Mononuclear cell (primary cell): ENCODE data around the gene ZNF600. TPM values are rescaled to one million over a fixed set of nuclear protein-coding genes. Genes with fewer than 3 reads are reported as not detected.
"Not testable (repeated sequence)": the region's sequence is repeated elsewhere in the genome, so short reads cannot be mapped to it uniquely, and the experiment has no call there.

Source experiments
- H3K27me3 ChIP-seq: 2 replicates; pipeline ENCODE4 v1.6.0; 2011; ENCODE audit warnings: low read length, control low read depth; ENCODE audit not compliant: insufficient read depth
- H3K4me1 ChIP-seq: 2 replicates; pipeline ENCODE4 v1.5.1; 2011; ENCODE audit warnings: mild to moderate bottlenecking, low read length, control low read depth; ENCODE audit not compliant: insufficient read depth
- H3K4me3 ChIP-seq: 2 replicates; pipeline ENCODE4 v1.5.1; 2011; ENCODE audit warnings: mild to moderate bottlenecking, low read length, moderate library complexity
- H3K9me3 ChIP-seq: 2 replicates; pipeline ENCODE4 v1.5.1; 2011; ENCODE audit warnings: low read depth, mild to moderate bottlenecking, control low read depth, low read length
- total RNA-seq: library from RNA; depleted of rRNA; stranded (reverse); fragments of >200 nt; gene quantifications from one replicate; pipeline ENCODE4 v1.2.3, GENCODE V29; 2012

Gene ZNF600
- total RNA-seq, 1 donor: 6.9 TPM

- H3K4me3 ChIP-seq: no peak overlapping the region
- H3K27me3 ChIP-seq: no peaks in the 10 kb centered on the region
- H3K9me3 ChIP-seq: no peaks in the 10 kb centered on the region
- peaks cover 7% of the 10 kb centered on the region for H3K4me1 ChIP-seq
Measured at GRCh38 chr19:52778811-52779210, 7.8 kb downstream of the ZNF600 start.

GRCh38 chr19:52756447-52756846, 30.1 kb downstream of the ZNF600 start:
- H3K9me3 ChIP-seq, H3K4me3 ChIP-seq, H3K4me1 ChIP-seq, H3K27me3 ChIP-seq: not testable (repeated sequence)

- no peaks in the 10 kb centered on the region for H3K9me3 ChIP-seq
- no peak overlapping the region for H3K4me3 ChIP-seq
- H3K27me3 ChIP-seq: no peaks in the 10 kb centered on the region
- H3K4me1 ChIP-seq: no peaks in the 10 kb centered on the region
Measured at GRCh38 chr19:52749780-52750179, 36.8 kb downstream of the ZNF600 start.

- Histone ChIP-seq H3K27me3 (no peaks in the 10 kb centered on the region), H3K4me1 (no peaks in the 10 kb centered on the region), H3K9me3 (no peaks in the 10 kb centered on the region), H3K4me3 (no peak overlapping the region)
Measured at GRCh38 chr19:52748336-52748950, 38.1 kb downstream of the ZNF600 start.

GRCh38 chr19:52745919-52746318, 40.7 kb downstream of the ZNF600 start:
- not testable (repeated sequence) for H3K27me3 ChIP-seq, H3K4me1 ChIP-seq, H3K9me3 ChIP-seq, H3K4me3 ChIP-seq

- Histone ChIP-seq H3K4me1 (peaks cover 3% of the 10 kb centered on the region), H3K4me3 (no peak overlapping the region), H3K27me3 (no peaks in the 10 kb centered on the region), H3K9me3 (no peaks in the 10 kb centered on the region)
Measured at GRCh38 chr19:52743091-52743490, 43.5 kb downstream of the ZNF600 start.

- Histone ChIP-seq H3K4me3 (no peak overlapping the region), H3K27me3 (no peaks in the 10 kb centered on the region), H3K9me3 (no peaks in the 10 kb centered on the region), H3K4me1 (peaks cover 3% of the 10 kb centered on the region)
Measured at GRCh38 chr19:52742516-52742915, 44.1 kb downstream of the ZNF600 start.

GRCh38 chr19:52741951-52742485, 44.6 kb downstream of the ZNF600 start:
- no peaks in the 10 kb centered on the region for H3K27me3 ChIP-seq
- no peak overlapping the region for H3K4me3 ChIP-seq
- peaks cover 3% of the 10 kb centered on the region for H3K4me1 ChIP-seq
- H3K9me3 ChIP-seq: no peaks in the 10 kb centered on the region

GRCh38 chr19:52741371-52741770, 45.2 kb downstream of the ZNF600 start:
- H3K4me1 ChIP-seq, H3K27me3 ChIP-seq: not testable (repeated sequence)

GRCh38 chr19:52739576-52739975, 47.0 kb downstream of the ZNF600 start:
- Histone ChIP-seq H3K4me3 (no peak overlapping the region), H3K9me3 (no peaks in the 10 kb centered on the region), H3K4me1 (peaks cover 11% of the 10 kb centered on the region), H3K27me3 (no peaks in the 10 kb centered on the region)

More at GRCh38 chr19:52741371-52741770, 45.2 kb downstream of the ZNF600 start:
- H3K4me3 ChIP-seq, H3K9me3 ChIP-seq: not testable (repeated sequence)

- peaks cover 26% of the 10 kb centered on the region for H3K4me1 ChIP-seq
- H3K9me3 ChIP-seq: no peaks in the 10 kb centered on the region
- H3K27me3 ChIP-seq: no peaks in the 10 kb centered on the region
- H3K4me3 ChIP-seq: no peak overlapping the region
Measured at GRCh38 chr19:52735734-52736133, 50.9 kb downstream of the ZNF600 start.

GRCh38 chr19:52734893-52735661, 51.5 kb downstream of the ZNF600 start, which contains the start of gene ZNF611:
TSS of gene ZNF611 (minus strand) at chr19:52735044. CDS start at chr19:52715894, 19,150 bp downstream.
- peak within 1 kb of the TSS; percentile 96 for H3K4me3 ChIP-seq
- H3K4me1 ChIP-seq: peaks cover 26% of the 10 kb centered on the region
- H3K27me3 ChIP-seq: no peaks in the 10 kb centered on the region
- H3K9me3 ChIP-seq: no peaks in the 10 kb centered on the region

- peak overlapping the region; percentile 96 for H3K4me3 ChIP-seq
- H3K27me3 ChIP-seq: no peaks in the 10 kb centered on the region
- no peaks in the 10 kb centered on the region for H3K9me3 ChIP-seq
- peaks cover 26% of the 10 kb centered on the region for H3K4me1 ChIP-seq
Measured at GRCh38 chr19:52734331-52734892, 52.2 kb downstream of the ZNF600 start.

GRCh38 chr19:52726051-52726450, 60.5 kb downstream of the ZNF600 start:
- H3K27me3 ChIP-seq, H3K4me1 ChIP-seq, H3K4me3 ChIP-seq, H3K9me3 ChIP-seq: not testable (repeated sequence)

- Histone ChIP-seq H3K27me3 (no peaks in the 10 kb centered on the region), H3K9me3 (no peaks in the 10 kb centered on the region), H3K4me3 (no peak overlapping the region), H3K4me1 (no peaks in the 10 kb centered on the region)
Measured at GRCh38 chr19:52725528-52725961, 61.0 kb downstream of the ZNF600 start.
